Transverse colon (tissue), 4 donors: ENCODE measurements around the gene FSD1. TPM values are rescaled to one million over a fixed set of nuclear protein-coding genes. Genes with fewer than 3 reads are reported as not detected.

Source experiments
- DNase-seq: peaks from one replicate; pipeline ENCODE4 v3.0.0-alpha.2; 2019
- H3K27ac ChIP-seq, 4 donors: fragments of 200-600 bp; sonication (generic); 2 replicates each; pipeline ENCODE4 v1.5.1; 2016 to 2018; ENCODE audit warnings: inconsistent platforms in 4 of 4
- H3K27me3 ChIP-seq: fragments of 200-600 bp; sonication (generic); 2 replicates; pipeline ENCODE4 v1.5.1; 2017; ENCODE audit warnings: inconsistent platforms
- H3K36me3 ChIP-seq, 4 donors: fragments of 200-600 bp; sonication (generic); 2 replicates each; pipeline ENCODE4 v1.5.1; 2017 to 2019; ENCODE audit warnings: inconsistent platforms in 4 of 4
- H3K4me1 ChIP-seq, 4 donors: fragments of 200-600 bp; sonication (generic); 2 replicates each; pipeline ENCODE4 v1.5.1; 2017 to 2020; ENCODE audit warnings: inconsistent platforms in 4 of 4
- H3K4me3 ChIP-seq, 4 donors: fragments of 200-600 bp; sonication (generic); 1 replicate in 1 of 4; 2 replicates in 3 of 4; pipeline versions ENCODE4 v1.5.1 to v1.6.1; 2017 to 2019; ENCODE audit warnings: inconsistent platforms in 4 of 4
- H3K9me3 ChIP-seq, 2 donors: fragments of 200-600 bp; sonication (generic); 2 replicates each; pipeline ENCODE4 v1.5.1; 2017 to 2019; ENCODE audit warnings: inconsistent platforms in 2 of 2
- EP300 ChIP-seq: sonication (generic); formaldehyde crosslinking; IDR thresholded peaks from one replicate; pipeline ENCODE4 v1.6.1; 2017; ENCODE audit warnings: antibody characterized with exemption, low read depth
- POLR2A ChIP-seq: fragments of 450-650 bp; IDR thresholded peaks from one replicate; pipeline ENCODE4 v1.6.1; 2016; ENCODE audit warnings: antibody characterized with exemption, mild to moderate bottlenecking, moderate library complexity
- POLR2AphosphoS5 ChIP-seq, 3 donors: sonication (generic); formaldehyde crosslinking; IDR thresholded peaks; one replicate each; pipeline ENCODE4 v1.6.1; 2016; ENCODE audit warnings: antibody characterized with exemption in 3 of 3
- WGBS, 2 donors: methylation state at CpG; one replicate each; pipeline ENCODE4 v1.1.5; 2018; ENCODE audit warnings: low coverage in 1 of 2; 5-methylcytosine and 5-hydroxymethylcytosine counted together
- in situ Hi-C, 4 donors: fragments of 200-750 bp; cut with MboI; loops; one replicate each; pipeline versions ENCODE4 v1.15.0 to v1.15.1; 2017; ENCODE audit warnings: low sequenced_read_pairs in 3 of 4, low pct_ligation_motif_present in 1 of 4, low pct_unique_long_range_greater_than_20kb in 1 of 4
- intact Hi-C: fragments of 100-400 bp; cut with DNase I; formaldehyde crosslinking; loops from one replicate; pipeline ENCODE4 v1.15.1; 2023; ENCODE audit warnings: low total_unique reads
- total RNA-seq, 4 donors: library from RNA; depleted of rRNA; stranded (reverse); fragments of >200 nt; gene quantifications; one replicate each; pipeline ENCODE4 v1.1.0, GENCODE V29; 2016
- TF ChIP-seq, protein P1 (sequence below), 5 experiments: fragments of 200-600 bp in 3 of 5; fragments of 450-650 bp in 2 of 5; sonication (generic) in 3 of 5; IDR thresholded peaks; 1 replicate in 2 of 5; 2 replicates in 3 of 5; pipeline ENCODE4 v1.5.1; 2016 to 2017; ENCODE audit warnings: antibody characterized with exemption in 5 of 5, inconsistent platforms in 3 of 5, mild to moderate bottlenecking in 2 of 5, moderate library complexity in 1 of 5

FSD1 gene
- total RNA-seq, 4 donors from 2014 or later, result 0.68 to 2.9 (median 1.5) TPM; not detected in 1

DNA sequence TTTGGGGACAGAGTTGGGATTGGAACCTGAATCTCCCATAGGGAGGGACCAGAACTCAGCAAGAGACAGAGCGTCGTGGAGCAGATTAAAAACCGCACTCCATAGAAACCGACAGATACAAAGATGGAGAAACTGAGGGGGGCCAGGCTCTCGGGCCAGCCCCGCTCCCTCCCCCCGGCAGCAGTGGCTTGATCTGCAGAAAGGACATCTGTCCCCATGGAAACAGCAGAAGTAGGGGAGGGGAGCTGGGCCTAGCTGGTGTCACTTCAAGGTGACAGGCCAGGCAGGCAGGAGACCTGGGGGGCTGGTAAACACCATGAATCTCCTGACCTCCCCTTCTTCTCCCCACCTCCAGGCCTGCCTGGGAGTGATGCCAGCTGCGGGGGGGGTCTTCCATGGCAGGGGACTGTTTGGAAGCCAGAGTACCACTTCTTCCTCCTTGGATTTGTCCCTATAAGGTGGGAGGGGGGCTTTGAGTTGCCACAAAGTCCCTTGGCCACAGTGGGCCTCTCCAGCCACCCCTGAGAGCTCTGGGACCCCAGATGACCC, 13.1 kb upstream of the FSD1 start:
- WGBS, 2 donors, result 85% methylated on average over 7 of the region's 8 CpGs; no CpG with 5 or more reads in 1 of the 2 donors
- Histone ChIP-seq H3K4me3 (no peak overlapping the region), H3K27me3 (no peaks in the 10 kb centered on the region), H3K27ac (no peak overlapping the region), H3K36me3 (no peaks in the 10 kb centered on the region), H3K4me1 (no peaks in the 10 kb centered on the region), H3K9me3 (no peaks in the 10 kb centered on the region)
- DNase-seq, result no peak
- TF ChIP-seq, protein P1, sequence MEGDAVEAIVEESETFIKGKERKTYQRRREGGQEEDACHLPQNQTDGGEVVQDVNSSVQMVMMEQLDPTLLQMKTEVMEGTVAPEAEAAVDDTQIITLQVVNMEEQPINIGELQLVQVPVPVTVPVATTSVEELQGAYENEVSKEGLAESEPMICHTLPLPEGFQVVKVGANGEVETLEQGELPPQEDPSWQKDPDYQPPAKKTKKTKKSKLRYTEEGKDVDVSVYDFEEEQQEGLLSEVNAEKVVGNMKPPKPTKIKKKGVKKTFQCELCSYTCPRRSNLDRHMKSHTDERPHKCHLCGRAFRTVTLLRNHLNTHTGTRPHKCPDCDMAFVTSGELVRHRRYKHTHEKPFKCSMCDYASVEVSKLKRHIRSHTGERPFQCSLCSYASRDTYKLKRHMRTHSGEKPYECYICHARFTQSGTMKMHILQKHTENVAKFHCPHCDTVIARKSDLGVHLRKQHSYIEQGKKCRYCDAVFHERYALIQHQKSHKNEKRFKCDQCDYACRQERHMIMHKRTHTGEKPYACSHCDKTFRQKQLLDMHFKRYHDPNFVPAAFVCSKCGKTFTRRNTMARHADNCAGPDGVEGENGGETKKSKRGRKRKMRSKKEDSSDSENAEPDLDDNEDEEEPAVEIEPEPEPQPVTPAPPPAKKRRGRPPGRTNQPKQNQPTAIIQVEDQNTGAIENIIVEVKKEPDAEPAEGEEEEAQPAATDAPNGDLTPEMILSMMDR (IDR thresholded peaks at IDR 0.05), result no peak
- TF ChIP-seq POLR2A, result no peak
- no peak for TF ChIP-seq POLR2AphosphoS5 (IDR thresholded peaks at IDR 0.05)
- TF ChIP-seq EP300, result no peak
- intact Hi-C loops, result no loop called here
- in situ Hi-C loops, result no loop called here

DNA sequence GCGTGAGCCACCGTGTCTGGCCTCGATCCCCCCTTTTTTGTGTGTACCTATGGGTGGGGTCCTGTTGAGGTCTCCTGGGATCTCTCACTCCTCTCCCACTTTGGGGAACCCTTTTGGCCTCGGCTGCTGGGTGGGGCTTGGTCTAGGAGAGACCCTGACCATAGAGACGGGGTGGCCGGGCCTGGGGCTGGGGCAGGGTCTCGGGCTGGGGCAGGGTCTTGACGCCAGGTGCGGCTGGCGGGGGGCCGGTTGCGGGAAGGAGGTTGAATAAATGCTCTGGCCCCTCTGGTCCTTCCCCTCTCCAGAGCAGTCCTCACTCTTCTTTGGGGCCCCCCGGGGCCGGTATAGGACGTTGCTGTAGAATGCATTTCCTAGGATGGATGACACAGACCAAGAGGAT, 11.9 kb upstream of the FSD1 start:
- Histone ChIP-seq H3K27ac (no peak overlapping the region), H3K36me3 (no peaks in the 10 kb centered on the region), H3K4me1 (no peaks in the 10 kb centered on the region), H3K27me3 (no peaks in the 10 kb centered on the region), H3K4me3 (no peak overlapping the region), H3K9me3 (no peaks in the 10 kb centered on the region)
- in situ Hi-C loops (no loop called here), intact Hi-C loops (no loop called here)
- DNase-seq, result no peak
- WGBS, 2 donors, result 85% methylated on average over 14 of the region's 15 CpGs; no CpG with 5 or more reads in 1 of the 2 donors
- TF ChIP-seq POLR2AphosphoS5 (IDR thresholded peaks at IDR 0.05) (no peak), POLR2A (no peak), EP300 (no peak)
- TF ChIP-seq, protein P1 (IDR thresholded peaks at IDR 0.05), result no peak

DNA sequence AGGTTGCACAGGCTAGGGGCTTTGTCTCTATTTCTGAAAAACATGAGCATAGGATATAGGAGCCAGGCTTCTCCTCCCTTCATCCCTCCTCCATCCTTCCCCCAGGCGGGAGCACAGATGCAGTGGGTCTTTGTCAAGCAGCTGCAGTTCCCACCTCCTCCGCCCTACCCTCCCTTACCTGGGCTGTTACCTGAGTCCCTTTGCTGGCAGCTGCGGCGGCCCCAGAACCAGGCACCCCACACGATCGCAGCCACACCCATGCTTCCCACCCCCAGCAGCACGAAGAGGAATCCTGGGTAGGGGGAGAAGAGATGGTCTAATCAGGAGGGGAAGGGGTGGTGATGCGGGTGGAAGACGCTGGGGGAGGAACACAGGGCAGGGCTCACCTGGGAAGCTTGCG, 10.0 kb upstream of the FSD1 start:
- H3K9me3 ChIP-seq, result no peaks in the 10 kb centered on the region
- H3K27me3 ChIP-seq, result no peaks in the 10 kb centered on the region
- H3K4me1 ChIP-seq, result no peaks in the 10 kb centered on the region
- TF ChIP-seq, protein P1 (IDR thresholded peaks at IDR 0.05), result no peak
- TF ChIP-seq POLR2A (no peak), POLR2AphosphoS5 (IDR thresholded peaks at IDR 0.05) (no peak), EP300 (no peak)
- no peak overlapping the region for H3K4me3 ChIP-seq
- 72% methylated on average over 10 of the region's 10 CpGs; no CpG with 5 or more reads in 1 of the 2 donors for WGBS, 2 donors
- no peak for DNase-seq
- intact Hi-C loops (no loop called here), in situ Hi-C loops (no loop called here)
- H3K27ac ChIP-seq, result no peak overlapping the region
- H3K36me3 ChIP-seq, result no peaks in the 10 kb centered on the region

DNA sequence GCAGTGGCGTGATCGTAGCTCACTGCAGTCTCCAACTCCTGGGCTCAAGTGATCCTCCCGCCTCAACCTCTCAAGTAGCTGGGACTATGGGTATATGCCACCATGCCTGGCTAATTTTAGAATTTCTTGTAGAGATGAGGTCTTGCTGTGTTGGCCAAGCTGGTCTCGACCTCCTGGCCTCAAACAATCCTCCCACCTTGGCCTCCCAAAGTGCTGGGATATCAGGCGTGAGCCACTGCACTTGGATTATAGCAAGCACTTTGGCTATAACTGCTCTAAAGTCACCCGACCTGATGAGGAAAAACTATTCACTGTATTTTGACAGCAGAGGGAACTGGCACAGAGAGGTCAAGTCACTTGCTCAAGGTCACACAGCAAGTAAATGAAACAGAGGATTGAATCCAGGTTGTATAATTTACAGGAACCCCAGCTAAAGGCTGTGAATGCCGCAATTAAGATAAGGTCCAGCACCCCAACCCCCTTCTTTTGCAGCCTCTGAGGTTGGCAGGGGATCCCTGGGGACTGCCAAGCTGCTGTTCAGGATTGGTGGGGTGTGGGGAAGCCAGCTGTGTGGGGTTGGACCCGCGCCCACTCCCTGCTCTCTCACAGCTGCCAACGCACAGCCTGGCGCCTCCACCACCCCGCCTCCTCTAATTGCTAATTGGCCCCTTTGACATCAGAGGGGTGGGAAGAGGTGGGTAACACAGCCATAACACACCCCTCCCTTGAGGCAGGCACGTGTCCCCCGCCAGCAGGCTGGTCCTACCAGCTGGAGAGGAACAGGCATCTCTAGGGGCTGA, 8.2 kb upstream of the FSD1 start:
- H3K4me1 ChIP-seq, result no peaks in the 10 kb centered on the region
- no peaks in the 10 kb centered on the region for H3K9me3 ChIP-seq
- no peak overlapping the region for H3K27ac ChIP-seq
- 30% methylated on average over 14 of the region's 14 CpGs; no CpG with 5 or more reads in 1 of the 2 donors for WGBS, 2 donors
- intact Hi-C loops, result no loop called here
- no peak for TF ChIP-seq POLR2AphosphoS5 (IDR thresholded peaks at IDR 0.05)
- TF ChIP-seq POLR2A, result no peak
- no peak for TF ChIP-seq EP300
- TF ChIP-seq, protein P1 (IDR thresholded peaks at IDR 0.05), result no peak
- peak; percentile 22 for DNase-seq
- in situ Hi-C loops, result no loop called here
- no peaks in the 10 kb centered on the region for H3K36me3 ChIP-seq
- H3K4me3 ChIP-seq, result no peak overlapping the region
- no peaks in the 10 kb centered on the region for H3K27me3 ChIP-seq
